GM23338 (cell line): ENCODE results near the gene DUOX1. TPM values are rescaled to one million over a fixed set of nuclear protein-coding genes. Genes with fewer than 3 reads are reported as not detected.

Experiments used
- ATAC-seq: fragments of 200-7000 bp; cut with Tn5 transposase; 3 replicates; pipeline ENCODE4 v1.9.1; 2020
- DNase-seq: peaks from one replicate; pipeline ENCODE4 v3.0.0-alpha.2; 2015; ENCODE audit warnings: low spot score
- H2AFZ ChIP-seq: fragments of 200-600 bp; sonication (generic); 2 replicates; pipeline ENCODE4 v1.8.0; 2016; ENCODE audit warnings: antibody characterized with exemption, mild to moderate bottlenecking, moderate library complexity
- H3F3A ChIP-seq: fragments of 200-600 bp; sonication (generic); replicated peaks from 2 replicates; pipeline ENCODE4 v1.8.0; 2017; ENCODE audit warnings: antibody characterized with exemption, mixed run types, low read depth
- H3K27ac ChIP-seq: fragments of 200-600 bp; sonication (generic); 2 replicates; pipeline ENCODE4 v1.6.1; 2016; ENCODE audit warnings: low read depth
- H3K27me3 ChIP-seq: fragments of 200-600 bp; sonication (generic); 2 replicates; pipeline ENCODE4 v1.8.0; 2016; ENCODE audit warnings: mild to moderate bottlenecking, mixed run types, moderate library complexity; ENCODE audit not compliant: insufficient read depth
- H3K36me3 ChIP-seq: fragments of 200-600 bp; sonication (generic); 2 replicates; pipeline ENCODE4 v1.8.0; 2016; ENCODE audit warnings: mild to moderate bottlenecking; ENCODE audit not compliant: insufficient read depth
- H3K4me1 ChIP-seq: fragments of 200-600 bp; sonication (generic); 2 replicates; pipeline ENCODE4 v1.8.0; 2016; ENCODE audit warnings: mild to moderate bottlenecking, moderate library complexity; ENCODE audit not compliant: insufficient read depth
- H3K4me2 ChIP-seq: fragments of 200-600 bp; sonication (generic); 2 replicates; pipeline ENCODE4 v1.7.1; 2017; ENCODE audit warnings: mixed run types
- H3K4me3 ChIP-seq: fragments of 200-600 bp; sonication (generic); 2 replicates; pipeline ENCODE4 v1.6.1; 2016; ENCODE audit warnings: mixed run types
- H3K79me2 ChIP-seq: fragments of 200-600 bp; sonication (generic); replicated peaks from 2 replicates; pipeline ENCODE4 v1.8.0; 2017; ENCODE audit warnings: mild to moderate bottlenecking; ENCODE audit not compliant: insufficient read depth
- H3K9me2 ChIP-seq: fragments of 200-600 bp; sonication (generic); 2 replicates; pipeline ENCODE4 v1.8.0; 2017; ENCODE audit not compliant: insufficient read depth
- H4K20me1 ChIP-seq: fragments of 200-600 bp; sonication (generic); replicated peaks from 2 replicates; pipeline ENCODE4 v1.8.0; 2017; ENCODE audit warnings: mild to moderate bottlenecking; ENCODE audit not compliant: insufficient read depth
- H3K27ac Mint-ChIP-seq: 2 replicates; pipeline ENCODE4 v1.8.0; 2020; ENCODE audit warnings: inconsistent platforms, mild to moderate bottlenecking, moderate library complexity, mixed read lengths
- H3K27me3 Mint-ChIP-seq: 3 replicates; pipeline ENCODE4 v1.8.0; 2022; ENCODE audit warnings: low read depth, mild to moderate bottlenecking, moderate library complexity, mixed read lengths, inconsistent platforms; ENCODE audit not compliant: insufficient read depth, poor library complexity
- H3K36me3 Mint-ChIP-seq: 3 replicates; pipeline ENCODE4 v1.8.0; 2021; ENCODE audit warnings: low read depth, mild to moderate bottlenecking, inconsistent platforms, moderate library complexity, mixed read lengths
- H3K4me1 Mint-ChIP-seq: 3 replicates; pipeline ENCODE4 v1.8.0; 2020; ENCODE audit warnings: mild to moderate bottlenecking, inconsistent platforms, mixed read lengths
- H3K4me3 Mint-ChIP-seq: 3 replicates; pipeline ENCODE4 v1.8.0; 2021; ENCODE audit warnings: moderate library complexity, mild to moderate bottlenecking, inconsistent platforms, mixed read lengths
- H3K9me3 Mint-ChIP-seq: 3 replicates; pipeline ENCODE4 v1.8.0; 2020; ENCODE audit warnings: moderate library complexity, mild to moderate bottlenecking, inconsistent platforms, mixed read lengths
- CREB1 ChIP-seq: fragments of 250-450 bp; sonication (Bioruptor Pico); IDR thresholded peaks from 2 replicates; pipeline ENCODE4 v1.5.0; 2020; ENCODE audit warnings: low read depth, mild to moderate bottlenecking, moderate library complexity
- EZH2 ChIP-seq: fragments of 200-600 bp; sonication (generic); IDR thresholded peaks from one replicate; pipeline ENCODE4 v1.8.0; 2017; ENCODE audit warnings: antibody characterized with exemption, mild to moderate bottlenecking, low read depth; ENCODE audit not compliant: unreplicated experiment
- JUNB ChIP-seq: IDR thresholded peaks from one replicate; pipeline ENCODE4 v1.6.1; 2016; ENCODE audit warnings: antibody characterized with exemption; ENCODE audit not compliant: unreplicated experiment
- ZNF331 ChIP-seq: fragments of 250-450 bp; sonication (Bioruptor Pico); IDR thresholded peaks from 2 replicates; pipeline ENCODE4 v1.5.0; 2020; ENCODE audit warnings: low read depth, mild to moderate bottlenecking, moderate library complexity
- ZNF462 ChIP-seq: fragments of 250-450 bp; sonication (Bioruptor Pico); IDR thresholded peaks from 2 replicates; pipeline ENCODE4 v1.5.0; 2020; ENCODE audit warnings: mild to moderate bottlenecking, moderate library complexity
- polyA plus RNA-seq: library from polyadenylated mRNA; unstranded; fragments of >200 nt; fragmentation: Nextera tagmentation; extraction: Ambion mirVana; gene quantifications from 2 replicates; pipeline ENCODE4 v1.2.1, GENCODE V29; 2016
- total RNA-seq: library from RNA; depleted of rRNA; stranded (reverse); fragments of >200 nt; shearing (Covaris generic); gene quantifications from 2 replicates; pipeline ENCODE4 v1.2.3, GENCODE V29; 2014

Gene DUOX1
- total and polyA plus RNA-seq, 2 experiments from 2014 or later = 0.69 to 0.73 TPM

DNA sequence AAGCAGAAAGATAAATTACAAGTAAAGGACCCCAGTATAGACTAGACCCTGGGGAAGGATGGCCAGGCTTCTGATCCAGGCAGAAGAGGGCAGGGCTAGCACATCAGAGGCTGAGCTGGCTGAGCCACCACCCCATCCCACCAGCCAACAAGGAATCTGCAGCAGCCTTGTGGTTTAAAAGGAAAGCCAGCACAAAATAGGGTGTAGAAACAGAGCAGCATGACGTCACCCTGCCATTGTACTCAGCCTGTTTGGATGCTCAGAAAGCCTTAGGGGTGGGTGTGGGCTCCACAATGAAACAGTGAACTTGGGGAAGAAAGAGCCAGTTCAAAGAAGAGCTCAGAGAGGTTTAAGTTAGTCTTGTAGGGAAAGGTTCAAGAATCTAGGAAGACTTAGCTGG, 28.2 kb downstream of the DUOX1 start:
- Mint-ChIP-seq H3K9me3 (no peaks in the 10 kb centered on the region; the same call in 2 of the 3 replicates), H3K4me1 (peaks cover 11% of the 10 kb centered on the region), H3K4me3 (no peak overlapping the region), H3K36me3 (no peaks in the 10 kb centered on the region), H3K27me3 (peaks cover 15% of the 10 kb centered on the region), H3K27ac (no peak overlapping the region)
- no peak overlapping the region for H2AFZ ChIP-seq
- H3K27me3 ChIP-seq = no peaks in the 10 kb centered on the region
- peak; percentile 34 for DNase-seq
- ATAC-seq = peak; percentile 52
- H3K4me2 ChIP-seq = no peak overlapping the region
- H3K9me2 ChIP-seq = no peaks in the 10 kb centered on the region
- H3K36me3 ChIP-seq = no peaks in the 10 kb centered on the region
- no peaks in the 10 kb centered on the region for H3F3A ChIP-seq
- H3K79me2 ChIP-seq = no peaks in the 10 kb centered on the region
- no peaks in the 10 kb centered on the region for H4K20me1 ChIP-seq
- no peak overlapping the region for H3K4me3 ChIP-seq
- no peaks in the 10 kb centered on the region for H3K4me1 ChIP-seq
- TF ChIP-seq EZH2 (no peak), JUNB (no peak), CREB1 (peak; percentile 59)
- no peak overlapping the region for H3K27ac ChIP-seq

- Histone ChIP-seq H3F3A (no peaks in the 10 kb centered on the region; the same call in 1 of the 2 replicates), H4K20me1 (no peaks in the 10 kb centered on the region), H2AFZ (no peak overlapping the region), H3K27ac (no peak overlapping the region), H3K27me3 (no peaks in the 10 kb centered on the region), H3K4me3 (no peak overlapping the region), H3K9me2 (no peaks in the 10 kb centered on the region), H3K4me2 (no peak overlapping the region), H3K36me3 (no peaks in the 10 kb centered on the region), H3K4me1 (peaks cover 5% of the 10 kb centered on the region; the same call in 1 of the 2 replicates), H3K79me2 (no peaks in the 10 kb centered on the region)
- no peak overlapping the region; the same call in 2 of the 3 replicates for H3K4me3 Mint-ChIP-seq
- H3K27ac Mint-ChIP-seq = no peak overlapping the region
- H3K36me3 Mint-ChIP-seq = no peaks in the 10 kb centered on the region; the same call in 2 of the 3 replicates
- ATAC-seq (no peak), DNase-seq (no peak)
- peaks cover 15% of the 10 kb centered on the region for H3K27me3 Mint-ChIP-seq
- no peaks in the 10 kb centered on the region; the same call in 2 of the 3 replicates for H3K9me3 Mint-ChIP-seq
- peaks cover 14% of the 10 kb centered on the region for H3K4me1 Mint-ChIP-seq
- no peak for TF ChIP-seq ZNF462 (CRISPR knock-in tag)
- TF ChIP-seq ZNF331 = no peak
Measured at GRCh38 chr15:45161666-45162065, 31.9 kb downstream of the DUOX1 start.
